Sciatic nerve (tissue), 2 donors: ENCODE data around the gene RTP5. TPM values are rescaled to one million over a fixed set of nuclear protein-coding genes. Genes with fewer than 3 reads are reported as not detected.
"Not testable (repeated sequence)": the region's sequence is repeated elsewhere in the genome, so short reads cannot be mapped to it uniquely, and the experiment has no call there.

Experiments used
- ATAC-seq: fragments of 200-7000 bp; cut with Tn5 transposase; one replicate; pipeline ENCODE4 v1.9.1; 2020; ENCODE audit warnings: mild to moderate bottlenecking, moderate library complexity
- DNase-seq: peaks from one replicate; pipeline ENCODE4 v3.0.0-alpha.2; 2020; ENCODE audit warnings: low spot score
- intact Hi-C: fragments of 100-400 bp; cut with DNase I; formaldehyde crosslinking; loops from one replicate; pipeline ENCODE4 v1.14.2; 2022
- total RNA-seq: library from RNA; stranded (reverse); fragmentation: NEBNext Ultra II Directional; extraction: Animal tissue kit (Norgen Biotek cat#: 25700); gene quantifications from one replicate; pipeline ENCODE4 v1.2.1, GENCODE V29; 2021
- donor health status: DM: no; HTN: no; CAD: no.
- donor health status: DM: no; HTN: no; CAD: no.

RTP5 gene
- total RNA-seq, 1 donor from 2014 or later = not detected

DNA sequence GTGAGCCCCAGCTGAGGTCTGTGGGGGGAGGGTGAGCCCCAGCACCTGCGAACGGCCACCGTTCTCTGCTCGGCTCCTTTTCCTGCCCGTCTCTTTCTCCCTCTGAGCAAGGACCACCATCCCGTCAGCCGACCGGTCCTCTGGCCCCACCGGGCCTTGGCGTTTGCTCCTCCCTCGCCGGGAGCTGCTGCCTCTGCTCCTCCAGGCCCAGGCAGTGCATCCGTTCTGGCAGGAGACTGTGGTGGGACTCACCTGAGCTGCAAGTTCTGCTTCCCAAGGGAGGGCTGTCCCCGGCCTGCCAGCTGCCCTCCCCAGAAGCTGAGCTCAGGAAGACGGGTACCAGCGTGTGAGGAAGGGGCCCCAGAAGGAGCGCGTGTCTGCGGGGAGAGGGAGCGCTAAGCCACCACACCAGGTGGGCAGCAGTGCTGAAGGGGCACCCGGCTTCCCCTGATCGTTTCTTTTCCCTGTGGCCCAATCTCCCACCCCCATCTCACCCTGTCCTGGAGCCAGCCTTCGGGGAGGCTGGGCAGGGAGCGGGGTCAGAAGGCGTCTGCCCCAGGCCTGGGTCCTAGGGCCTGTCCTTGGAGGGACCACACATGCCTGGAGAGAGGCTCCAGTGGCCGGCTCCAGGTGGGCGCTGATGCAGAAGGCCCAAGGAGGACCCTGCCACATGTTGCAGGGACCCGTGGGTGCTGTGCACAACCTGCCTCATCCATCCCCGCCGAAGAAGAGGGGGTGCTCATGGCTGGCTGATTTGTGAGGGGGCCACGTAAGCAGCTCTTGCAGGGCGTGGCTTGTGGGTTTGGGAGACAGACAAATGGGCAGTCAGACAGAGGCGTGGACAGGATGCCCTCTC lies 2.5 kb upstream of the RTP5 start:
- no peak for ATAC-seq
- intact Hi-C loops = no loop called here
- DNase-seq = no peak

DNA sequence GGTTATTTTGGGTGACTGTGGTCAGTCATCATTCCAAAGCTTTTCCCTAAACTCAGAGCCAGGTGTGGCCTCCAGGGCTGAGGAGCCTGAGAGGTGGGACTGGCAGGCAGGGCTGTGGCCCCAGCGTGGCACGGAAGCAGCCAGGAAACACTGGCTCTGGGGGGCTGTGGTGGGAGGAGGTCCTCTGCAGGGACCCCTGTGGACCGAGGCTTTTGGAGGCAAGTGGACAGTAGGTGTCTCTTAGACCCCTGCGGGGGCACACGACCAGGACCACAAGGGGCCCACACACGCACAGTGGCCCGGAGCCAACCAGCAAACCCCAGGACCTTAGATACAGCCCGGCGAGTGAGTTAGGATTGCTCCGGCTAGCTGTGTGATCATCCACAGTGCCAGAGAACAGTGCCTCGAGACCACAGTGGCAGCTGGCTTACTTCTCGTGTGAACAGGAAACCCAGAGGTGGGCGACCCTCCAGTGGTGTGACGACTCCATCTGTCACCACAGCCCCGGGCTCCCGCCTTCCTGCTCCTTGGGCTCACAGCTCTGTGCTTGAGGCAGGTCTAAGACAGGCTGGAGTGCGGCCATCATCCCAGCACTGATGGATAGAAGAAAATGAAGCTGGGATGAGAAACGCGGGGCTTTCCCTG lies 1.6 kb upstream of the RTP5 start:
- intact Hi-C loops = no loop called here
- ATAC-seq (no peak), DNase-seq (no peak)

DNA sequence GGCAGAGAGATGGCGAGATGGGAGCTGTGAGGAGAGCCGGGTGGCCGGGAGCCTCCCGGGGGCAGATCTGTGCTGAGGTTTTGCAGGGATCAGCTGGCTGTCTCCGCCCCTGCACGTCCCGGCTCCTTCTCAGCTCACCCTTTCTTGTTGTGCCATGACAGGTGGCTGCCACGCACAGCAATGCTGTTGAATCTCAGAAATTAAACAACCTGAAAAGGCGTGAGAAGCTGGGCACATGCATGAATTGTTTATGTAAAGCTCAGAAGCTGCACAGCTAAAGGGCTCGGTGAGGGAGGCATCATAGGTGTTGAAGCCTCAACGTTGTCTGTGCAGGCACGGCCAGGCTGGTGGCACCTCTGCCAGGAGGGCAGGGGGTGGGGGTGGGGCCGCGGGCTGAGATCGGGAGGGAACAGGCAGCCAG lies 858 bp upstream of the RTP5 start:
- intact Hi-C loops = no loop called here
- no peak for ATAC-seq
- no peak for DNase-seq

DNA sequence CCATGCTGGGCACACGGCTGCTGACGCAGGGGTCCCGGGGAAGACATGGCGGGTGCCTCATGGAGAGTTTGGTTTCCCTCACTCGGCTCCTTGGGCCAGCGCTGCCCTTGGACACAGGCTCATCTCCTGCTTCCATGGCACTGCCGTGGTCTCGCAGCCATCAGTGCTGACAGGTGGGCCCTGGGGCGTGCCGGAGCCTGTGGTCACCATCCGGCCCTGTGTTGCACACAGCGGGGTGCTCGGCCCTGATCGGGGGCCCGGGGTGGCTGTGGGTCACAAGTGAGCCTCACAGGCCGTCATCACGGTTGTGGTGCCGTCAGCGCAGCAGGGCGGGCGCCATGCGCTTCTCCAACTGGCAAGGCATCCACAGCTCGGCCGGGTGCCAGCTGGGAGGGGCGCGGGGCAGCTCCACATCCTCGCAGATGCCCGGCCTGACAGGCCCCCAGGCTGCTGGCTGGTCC lies 582 bp downstream of the RTP5 start:
- intact Hi-C loops = loop anchor here (10.0 kb wide), 1 partner anchor 125 kb away; no protein-coding TSS in a partner anchor
- ATAC-seq (no peak), DNase-seq (no peak)

DNA sequence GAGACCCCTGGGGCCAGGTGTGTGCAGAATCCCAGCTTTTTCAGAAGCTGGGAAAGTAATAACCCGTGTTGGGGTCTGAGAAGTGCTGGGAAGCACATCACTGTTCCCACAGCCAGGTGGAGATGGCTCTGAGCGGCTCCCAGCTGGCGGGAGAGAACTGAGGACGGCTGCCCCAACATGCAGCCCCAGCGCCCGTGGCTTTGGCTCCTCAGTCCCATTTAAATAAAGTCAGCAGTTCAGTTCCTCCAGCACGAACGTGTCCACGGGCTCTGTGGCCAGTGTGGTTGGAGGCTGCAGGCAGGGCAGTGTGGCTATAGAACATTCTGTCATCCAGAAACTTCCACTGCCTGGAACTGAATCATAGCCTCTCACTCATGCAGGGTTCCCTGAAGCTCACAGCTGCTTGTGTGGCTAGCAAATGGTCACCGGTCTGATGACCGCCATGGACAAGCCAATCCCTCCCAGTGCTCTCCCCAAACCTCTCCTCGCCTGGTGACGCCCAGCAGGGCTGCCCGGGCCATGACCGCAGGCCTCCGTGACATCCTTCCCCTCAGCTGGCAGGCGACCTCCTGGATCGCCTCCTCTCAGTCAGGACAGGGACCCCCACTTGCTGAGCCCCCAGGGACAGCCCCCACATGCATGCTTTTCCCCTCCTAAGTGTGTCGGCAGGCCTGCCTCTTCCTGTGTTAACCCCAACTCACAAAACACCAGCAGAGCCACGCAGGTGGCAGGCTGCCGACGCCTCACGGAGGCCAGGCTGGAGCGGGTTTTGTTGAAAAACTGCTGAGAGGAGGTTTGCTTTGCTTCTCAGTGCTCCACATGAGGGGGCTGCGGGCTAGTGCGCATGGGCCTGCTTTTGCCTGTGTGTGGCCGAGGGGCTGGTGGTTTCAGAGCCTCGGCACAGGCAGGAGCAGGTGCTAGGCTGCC lies 1.3 kb downstream of the RTP5 start:
- ATAC-seq (no peak), DNase-seq (no peak)
- intact Hi-C loops = loop anchor here (10.0 kb wide), 1 partner anchor 126 kb away; no protein-coding TSS in a partner anchor

DNA sequence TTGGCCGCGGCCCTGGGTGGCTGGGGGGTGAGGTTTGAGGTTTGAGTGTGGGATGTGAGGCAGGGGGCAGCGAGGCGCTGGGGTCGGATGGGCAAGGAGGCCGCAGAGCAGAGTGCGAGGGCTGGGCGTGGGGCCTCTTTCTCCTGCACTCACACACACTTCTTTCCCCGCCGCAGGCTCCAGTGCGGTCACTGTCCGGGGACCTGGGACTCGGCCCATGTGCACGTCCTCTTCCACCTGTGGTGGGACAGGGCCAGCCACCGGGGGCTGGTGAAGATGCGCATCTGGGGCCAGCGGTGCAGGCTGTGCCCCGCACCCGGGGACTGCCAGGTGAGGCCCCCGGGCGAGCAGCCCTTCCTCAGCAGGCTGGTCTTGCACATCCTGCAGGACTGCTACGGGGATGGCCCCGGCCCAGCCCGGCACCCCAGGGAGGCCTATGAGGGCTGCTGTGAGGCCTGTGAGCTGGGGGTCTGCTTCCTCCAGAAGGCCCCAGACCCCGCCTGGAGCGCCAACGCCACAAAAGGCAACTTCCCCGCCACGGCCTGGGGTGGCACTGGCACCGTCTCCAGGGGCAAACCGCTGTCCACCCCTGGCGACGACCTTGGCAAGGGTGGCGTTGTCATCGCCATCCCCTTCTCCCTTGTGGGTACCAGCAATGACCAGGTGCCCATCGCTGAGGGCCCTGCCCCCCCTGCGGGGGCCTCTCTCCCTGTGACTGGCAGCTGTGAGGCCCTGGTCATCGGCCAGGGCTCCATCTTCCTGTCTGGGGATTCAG lies 2.2 kb downstream of the RTP5 start:
- ATAC-seq (peak; percentile 13), DNase-seq (no peak)
- intact Hi-C loops = loop anchor here (10.0 kb wide), 1 partner anchor 127 kb away; no protein-coding TSS in a partner anchor

DNA sequence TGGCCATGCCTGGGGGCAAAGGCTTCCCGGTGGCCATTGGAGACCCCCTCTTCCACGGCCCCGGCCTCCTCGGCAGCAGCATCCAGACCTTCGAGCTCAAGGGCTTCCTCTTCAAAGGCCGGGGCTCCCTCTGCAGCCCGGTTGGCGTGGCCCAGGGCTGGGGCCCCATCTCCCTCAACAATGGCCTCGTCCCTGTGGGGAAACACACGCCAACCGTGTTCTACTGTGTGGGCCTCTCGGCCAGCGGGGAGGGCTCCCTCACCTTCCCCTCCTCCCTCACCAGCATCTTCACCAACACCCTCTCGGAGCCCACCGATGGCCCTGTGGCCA lies 2.7 kb downstream of the RTP5 start:
- no peak for DNase-seq
- intact Hi-C loops = loop anchor here (10.0 kb wide), 1 partner anchor 127 kb away; no protein-coding TSS in a partner anchor

DNA sequence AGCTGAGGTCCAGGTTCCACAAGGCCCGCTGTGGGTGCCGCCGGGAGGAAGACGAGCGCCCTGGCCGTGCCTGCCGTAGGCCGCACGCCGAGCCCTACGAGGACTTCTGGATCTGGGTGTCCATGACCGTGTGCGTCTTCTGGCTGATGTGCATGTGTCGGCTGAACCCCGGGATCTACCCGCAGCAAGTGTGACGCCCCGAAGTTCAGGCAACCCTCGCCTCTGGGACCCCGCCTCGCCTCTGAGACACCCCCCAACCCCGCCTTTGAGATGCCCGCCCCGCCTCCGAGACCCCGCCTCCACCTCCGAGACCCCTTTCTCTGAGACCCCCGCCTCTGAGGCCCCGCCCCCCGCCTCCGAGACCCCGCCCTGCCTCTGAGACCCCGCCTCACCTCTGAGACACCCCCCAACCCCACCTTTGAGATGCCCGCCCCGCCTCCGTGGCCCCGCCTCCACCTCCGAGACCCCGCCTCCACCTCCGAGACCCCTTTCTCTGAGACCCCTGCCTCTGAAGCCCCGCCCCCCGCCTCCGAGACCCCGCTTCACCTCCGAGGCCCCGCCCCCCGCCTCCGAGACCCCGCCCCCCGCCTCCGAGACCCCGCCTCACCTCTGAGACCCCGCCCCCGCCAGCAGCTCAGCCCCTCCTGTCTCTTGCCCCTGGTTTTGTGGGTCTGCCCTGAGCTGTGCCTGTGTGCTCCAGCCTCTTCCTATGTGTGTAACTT lies 3.7 kb downstream of the RTP5 start:
- intact Hi-C loops = loop anchor here (10.0 kb wide), 1 partner anchor 128 kb away; no protein-coding TSS in a partner anchor
- DNase-seq = no peak
- no peak for ATAC-seq

More for the DNA sequence above, 2.7 kb downstream of the RTP5 start:
- no peak for ATAC-seq

DNA sequence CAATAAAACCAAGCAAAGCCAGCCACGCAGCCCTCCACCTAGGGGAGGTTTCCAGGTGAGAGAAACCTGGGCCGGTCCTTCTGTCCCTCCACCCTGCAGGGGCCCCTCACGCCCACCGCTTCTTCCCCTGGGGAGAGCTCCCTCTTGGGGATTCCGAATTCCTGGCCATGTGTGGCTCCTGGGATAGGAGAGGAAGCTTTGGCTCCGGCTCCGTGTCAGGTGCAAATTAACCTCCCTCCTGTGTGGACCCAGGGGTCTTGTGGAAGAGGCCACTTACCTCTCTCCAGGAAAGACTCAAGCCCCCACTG lies 4.2 kb downstream of the RTP5 start:
- DNase-seq (no peak), ATAC-seq (no peak)
- intact Hi-C loops = loop anchor here (10.0 kb wide), 1 partner anchor 129 kb away; no protein-coding TSS in a partner anchor

DNA sequence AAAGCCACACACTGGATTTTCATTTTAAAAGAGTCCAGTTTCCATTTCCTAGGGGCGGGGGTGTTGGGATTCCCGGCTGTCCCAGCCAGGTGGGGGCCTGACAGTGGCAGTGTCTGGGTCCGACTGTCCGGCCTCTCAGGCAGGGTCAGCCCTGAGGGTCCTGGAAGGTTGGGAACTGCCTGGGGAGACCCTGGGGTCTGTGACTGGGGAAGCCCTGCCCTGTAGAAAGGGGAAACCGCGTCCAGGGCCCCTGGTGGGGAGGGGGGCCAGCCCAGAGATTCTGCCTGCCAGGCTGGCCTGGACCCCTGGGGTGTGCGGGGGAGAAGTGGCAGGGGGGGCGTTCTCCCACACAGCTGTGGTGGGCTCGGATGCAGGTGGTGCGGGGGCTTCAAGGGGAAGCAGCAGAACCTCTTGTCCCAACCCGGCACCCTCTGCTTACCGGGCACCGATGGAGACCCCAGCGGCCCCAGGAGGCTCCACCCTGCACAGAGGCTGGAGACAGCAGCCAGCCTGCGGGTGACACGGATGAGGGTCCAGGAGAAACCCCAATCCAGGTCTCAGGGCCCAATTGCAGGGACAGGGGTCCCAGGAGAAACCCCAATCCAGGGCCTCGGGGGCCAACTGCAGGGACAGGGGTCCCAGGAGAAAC lies 4.9 kb downstream of the RTP5 start:
- intact Hi-C loops = loop anchor here (10.0 kb wide), 1 partner anchor 130 kb away; no protein-coding TSS in a partner anchor
- no peak for ATAC-seq
- DNase-seq = no peak

DNA sequence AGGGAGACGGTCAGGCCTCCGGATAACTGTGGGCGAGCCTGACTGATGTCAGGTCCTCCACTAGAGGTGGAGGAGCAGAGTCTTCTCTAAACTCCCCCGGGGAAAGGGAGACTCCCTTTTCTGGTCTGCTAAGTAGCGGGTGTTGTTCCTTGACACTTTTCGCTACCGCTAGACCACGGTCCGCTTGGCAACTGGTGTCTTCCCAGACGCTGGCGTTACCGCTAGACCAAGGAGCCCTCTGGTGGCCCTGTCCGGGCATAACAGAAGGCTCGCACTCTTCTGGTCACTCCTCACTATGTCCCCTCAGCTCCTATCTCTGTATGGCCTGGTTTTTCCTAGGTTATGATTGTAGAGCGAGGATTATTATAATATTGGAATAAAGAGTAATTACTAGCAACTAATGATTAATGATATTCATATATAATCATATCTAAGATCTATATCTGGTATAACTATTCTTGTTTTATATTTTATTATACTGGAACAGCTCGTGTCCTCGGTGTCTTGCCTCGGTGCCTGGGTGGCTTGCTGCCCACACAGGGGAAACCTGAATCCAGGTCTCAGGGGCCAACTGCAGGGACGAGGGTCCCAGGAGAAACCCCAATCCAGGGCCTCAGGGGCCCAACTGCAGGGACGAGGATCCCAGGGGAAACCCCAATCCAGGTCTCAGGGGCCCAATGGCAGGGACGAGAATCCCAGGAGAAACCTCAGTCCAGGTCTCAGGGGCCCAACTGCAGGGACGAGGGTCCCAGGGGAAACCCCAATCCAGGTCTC lies 6.4 kb downstream of the RTP5 start:
- not testable (repeated sequence) for ATAC-seq, DNase-seq
- intact Hi-C loops = loop anchor here (10.0 kb wide), 1 partner anchor 131 kb away; no protein-coding TSS in a partner anchor

DNA sequence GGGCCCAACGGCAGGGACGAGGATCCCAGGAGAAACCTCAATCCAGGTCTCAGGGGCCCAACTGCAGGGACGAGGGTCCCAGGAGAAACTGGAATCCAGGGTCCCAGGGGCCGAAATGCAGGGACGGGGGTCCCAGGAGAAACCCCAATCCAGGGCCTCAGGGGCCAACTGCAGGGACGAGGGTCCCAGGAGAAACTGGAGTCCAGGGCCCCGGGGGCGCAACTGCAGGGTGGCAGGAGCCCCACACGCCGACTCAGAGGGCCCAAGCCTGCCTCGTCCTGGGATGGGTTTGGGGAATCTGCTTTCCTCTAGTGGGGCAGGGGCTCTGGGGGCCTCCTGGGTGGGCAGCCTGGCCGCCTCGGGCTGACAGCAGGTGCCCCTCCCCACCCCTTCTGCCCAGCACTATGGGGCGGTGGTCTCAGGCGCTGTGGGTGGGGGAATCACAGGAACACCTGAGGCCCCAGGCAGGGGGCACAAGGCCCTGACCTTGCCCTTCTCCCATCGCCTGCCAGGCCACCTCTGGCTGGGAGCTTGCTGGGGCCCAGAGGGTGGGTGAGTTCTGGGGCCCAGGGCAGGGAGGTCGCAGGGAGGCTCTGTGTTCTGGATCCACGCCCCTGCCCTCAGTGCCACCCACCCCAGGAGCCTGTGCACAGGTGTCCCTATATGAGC lies 7.1 kb downstream of the RTP5 start:
- intact Hi-C loops = loop anchor here (10.0 kb wide), 1 partner anchor 132 kb away; no protein-coding TSS in a partner anchor
- no peak for DNase-seq
- no peak for ATAC-seq

DNA sequence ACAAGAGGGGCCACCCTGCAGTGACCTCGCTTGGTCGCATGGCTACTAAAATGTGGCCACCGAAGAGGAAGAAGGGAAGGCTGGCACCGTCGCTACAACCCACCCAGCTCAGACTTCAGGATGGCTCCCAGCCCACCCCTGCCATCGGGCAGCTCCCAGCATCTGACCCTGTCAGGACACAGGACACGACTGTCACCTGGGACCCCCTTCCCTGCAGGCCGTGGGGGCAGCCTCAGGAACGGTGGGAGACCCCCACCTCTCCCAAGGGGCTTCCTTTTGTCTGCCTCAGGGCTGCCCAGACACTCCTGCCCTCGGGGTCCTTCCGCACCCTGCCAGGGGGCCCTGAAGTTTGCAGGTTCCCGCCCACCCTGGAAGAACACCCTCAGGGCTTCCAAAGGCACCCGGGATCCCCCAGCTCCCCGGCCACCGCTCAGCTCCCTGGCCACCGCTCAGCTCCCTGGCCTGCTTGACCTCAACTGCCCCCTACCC lies 7.7 kb downstream of the RTP5 start:
- DNase-seq = no peak
- ATAC-seq = no peak
- intact Hi-C loops = loop anchor here (10.0 kb wide), 1 partner anchor 132 kb away; no protein-coding TSS in a partner anchor

DNA sequence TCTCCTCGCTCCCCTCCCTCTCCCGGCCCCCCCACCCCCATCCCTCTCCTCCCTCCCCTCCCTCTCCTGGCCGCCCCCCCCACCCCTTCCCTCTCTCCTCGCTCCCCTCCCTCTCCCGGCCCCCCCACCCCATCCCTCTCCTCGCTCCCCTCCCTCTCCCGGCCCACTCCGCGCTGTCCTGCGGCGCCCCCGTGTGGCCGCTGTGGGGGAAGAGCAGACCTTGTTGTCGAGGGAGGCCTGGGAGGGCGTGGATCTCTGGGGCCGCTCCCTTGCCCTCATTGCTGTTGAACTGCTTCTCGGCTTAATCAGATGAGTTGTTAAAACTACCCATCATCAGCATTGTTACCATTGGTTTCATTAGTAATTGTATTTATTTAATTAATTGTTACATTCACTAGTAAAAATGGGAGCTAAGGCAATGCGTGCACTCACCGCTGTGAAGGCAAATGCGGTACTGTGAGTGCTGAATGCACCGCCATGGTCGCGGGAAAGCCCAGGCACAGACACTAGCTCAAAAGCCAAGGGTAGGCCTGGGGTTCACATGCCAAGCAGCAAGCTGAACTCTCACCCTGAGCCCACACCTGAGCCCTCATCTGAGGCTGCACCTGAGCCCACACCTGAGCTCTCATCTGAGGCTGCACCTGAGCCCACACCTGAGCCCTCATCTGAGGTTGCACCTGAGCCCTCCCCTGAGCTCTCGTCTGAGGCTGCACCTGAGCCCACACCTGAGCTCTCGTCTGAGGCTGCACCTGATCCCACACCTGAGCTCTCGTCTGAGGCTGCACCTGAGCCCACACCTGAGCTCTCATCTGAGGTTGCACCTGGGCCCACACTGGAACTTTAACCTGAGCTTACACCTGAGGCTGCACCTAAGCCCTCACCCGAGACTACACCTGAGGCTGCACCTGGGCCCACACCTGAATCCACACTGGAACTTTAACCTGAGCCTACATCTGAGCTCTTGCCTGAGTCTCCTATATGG lies 8.8 kb downstream of the RTP5 start:
- intact Hi-C loops = loop anchor here (10.0 kb wide), 1 partner anchor 133 kb away; no protein-coding TSS in a partner anchor
- peak; percentile 85 for DNase-seq
- ATAC-seq = no peak
